NOMO-1 treated with dmso at 0.1 percent for 144 hours (cell line): Measurements from ENCODE around the gene SPEG.

Experiments
- DNase-seq: peaks from one replicate; lab custom pipeline; 2025; ENCODE audit not compliant: unreplicated experiment; lab: John Stamatoyannopoulos, UW

Gene SPEG

GRCh38 chr2:219494952-219495530, 60.4 kb downstream of the SPEG start:
- no peak for DNase-seq

GRCh38 chr2:219495531-219496122, 61.0 kb downstream of the SPEG start:
- peak; percentile 36 for DNase-seq

- no peak for DNase-seq
Observed at GRCh38 chr2:219496247-219496824, 61.7 kb downstream of the SPEG start.

GRCh38 chr2:219496825-219497494, 62.3 kb downstream of the SPEG start:
- DNase-seq = no peak

- peak; percentile 47 for DNase-seq
Observed at GRCh38 chr2:219497495-219498279, 63.0 kb downstream of the SPEG start.

GRCh38 chr2:219498280-219499057, 63.8 kb downstream of the SPEG start, which contains the start of gene GMPPA:
TSS of gene GMPPA (plus strand) at chr2:219498891. CDS start at chr2:219499976, 1,085 bp downstream.
- DNase-seq = peak; percentile 98

GRCh38 chr2:219499058-219499307, 64.3 kb downstream of the SPEG start:
- DNase-seq = no peak

GRCh38 chr2:219499555-219499954, 64.9 kb downstream of the SPEG start:
- DNase-seq = no peak

- no peak for DNase-seq
Observed at GRCh38 chr2:219500135-219500534, 65.5 kb downstream of the SPEG start.

- DNase-seq = no peak
Observed at GRCh38 chr2:219501849-219502248, 67.2 kb downstream of the SPEG start.

GRCh38 chr2:219502618-219503017, 68.0 kb downstream of the SPEG start:
- no peak for DNase-seq

- DNase-seq = no peak
Observed at GRCh38 chr2:219505585-219505984, 70.9 kb downstream of the SPEG start.

GRCh38 chr2:219506153-219506801, 71.6 kb downstream of the SPEG start:
- DNase-seq = no peak

- no peak for DNase-seq
Observed at GRCh38 chr2:219506802-219507526, 72.3 kb downstream of the SPEG start.

- DNase-seq = no peak
Observed at GRCh38 chr2:219507581-219508443, 73.2 kb downstream of the SPEG start.

GRCh38 chr2:219508444-219508734, 73.7 kb downstream of the SPEG start:
- no peak for DNase-seq

GRCh38 chr2:219508971-219509779, 74.5 kb downstream of the SPEG start:
- no peak for DNase-seq
